Tibial artery (tissue), 4 donors: ENCODE data around the gene TNKS1BP1.

ENCODE experiments used
- DNase-seq, 2 donors: peaks; one replicate each; pipeline ENCODE4 v3.0.0-alpha.2; 2019
- H3K27ac ChIP-seq, 2 donors: fragments of 200-600 bp; sonication (generic) in 1 of 2; 1 replicate in 1 of 2; 2 replicates in 1 of 2; pipeline ENCODE4 v1.5.1; 2018 to 2019; ENCODE audit warnings: mild to moderate bottlenecking in 1 of 2
- H3K27me3 ChIP-seq, 2 donors: fragments of 200-600 bp; sonication (generic) in 1 of 2; one replicate each; pipeline versions ENCODE4 v1.5.1 to v1.6.0; 2016 to 2019
- H3K36me3 ChIP-seq, 3 donors: fragments of 200-600 bp; sonication (generic) in 2 of 3; one replicate each; pipeline ENCODE4 v1.5.1; 2016 to 2019; ENCODE audit warnings: mild to moderate bottlenecking in 2 of 3
- H3K4me1 ChIP-seq, 4 donors: fragments of 200-600 bp; sonication (generic) in 2 of 4; 1 replicate in 3 of 4; 2 replicates in 1 of 4; pipeline ENCODE4 v1.5.1; 2016 to 2019
- H3K4me3 ChIP-seq, 2 donors: fragments of 200-600 bp; sonication (generic) in 1 of 2; 1 replicate in 1 of 2; 2 replicates in 1 of 2; pipeline ENCODE4 v1.5.1; 2018 to 2019; ENCODE audit warnings: mild to moderate bottlenecking in 2 of 2
- H3K9me3 ChIP-seq, 3 donors: fragments of 200-600 bp; sonication (generic) in 1 of 3; one replicate each; pipeline ENCODE4 v1.5.1; 2016 to 2019
- intact Hi-C: fragments of 100-400 bp; cut with DNase I; formaldehyde crosslinking; loops from one replicate; pipeline ENCODE4 v1.15.0; 2023; ENCODE audit warnings: low total_unique reads
- TF ChIP-seq, protein P1 (sequence below), 2 experiments: fragments of 200-600 bp in 1 of 2; fragments of 450-650 bp in 1 of 2; IDR thresholded peaks; one replicate each; pipeline ENCODE4 v1.5.1; 2017 to 2019; ENCODE audit warnings: antibody characterized with exemption in 2 of 2, mild to moderate bottlenecking in 1 of 2, moderate library complexity in 1 of 2

Gene TNKS1BP1

DNA sequence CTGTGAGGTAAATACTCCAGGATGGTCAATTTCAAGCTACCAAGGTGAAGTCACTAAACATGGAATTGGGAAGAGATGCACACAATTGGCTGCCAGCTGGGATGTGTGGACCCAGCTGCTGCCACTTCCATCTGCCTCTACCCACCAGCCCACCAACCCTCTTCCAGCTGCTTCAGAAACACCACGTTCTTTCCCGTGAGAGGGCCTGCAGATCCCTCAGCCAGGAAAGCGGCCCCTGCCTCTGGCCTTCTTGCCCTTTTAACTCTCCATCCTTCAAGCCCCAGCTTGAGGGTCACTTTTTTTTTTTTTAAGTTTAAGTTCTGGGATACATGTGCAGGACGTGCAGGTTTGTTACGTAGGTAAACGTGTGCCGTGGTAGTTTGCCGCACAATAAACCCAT is 36.2 kb upstream of the TNKS1BP1 start:
- no peaks in the 10 kb centered on the region for H3K9me3 ChIP-seq
- TF ChIP-seq, protein P1, sequence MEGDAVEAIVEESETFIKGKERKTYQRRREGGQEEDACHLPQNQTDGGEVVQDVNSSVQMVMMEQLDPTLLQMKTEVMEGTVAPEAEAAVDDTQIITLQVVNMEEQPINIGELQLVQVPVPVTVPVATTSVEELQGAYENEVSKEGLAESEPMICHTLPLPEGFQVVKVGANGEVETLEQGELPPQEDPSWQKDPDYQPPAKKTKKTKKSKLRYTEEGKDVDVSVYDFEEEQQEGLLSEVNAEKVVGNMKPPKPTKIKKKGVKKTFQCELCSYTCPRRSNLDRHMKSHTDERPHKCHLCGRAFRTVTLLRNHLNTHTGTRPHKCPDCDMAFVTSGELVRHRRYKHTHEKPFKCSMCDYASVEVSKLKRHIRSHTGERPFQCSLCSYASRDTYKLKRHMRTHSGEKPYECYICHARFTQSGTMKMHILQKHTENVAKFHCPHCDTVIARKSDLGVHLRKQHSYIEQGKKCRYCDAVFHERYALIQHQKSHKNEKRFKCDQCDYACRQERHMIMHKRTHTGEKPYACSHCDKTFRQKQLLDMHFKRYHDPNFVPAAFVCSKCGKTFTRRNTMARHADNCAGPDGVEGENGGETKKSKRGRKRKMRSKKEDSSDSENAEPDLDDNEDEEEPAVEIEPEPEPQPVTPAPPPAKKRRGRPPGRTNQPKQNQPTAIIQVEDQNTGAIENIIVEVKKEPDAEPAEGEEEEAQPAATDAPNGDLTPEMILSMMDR (IDR thresholded peaks at IDR 0.05) = no peak
- intact Hi-C loops = no loop called here
- H3K27ac ChIP-seq = no peak overlapping the region
- no peaks in the 10 kb centered on the region for H3K36me3 ChIP-seq
- H3K4me1 ChIP-seq = peaks cover 0 to 7% (median 0%) of the 10 kb centered on the region in 4 donors
- no peak for DNase-seq
- H3K27me3 ChIP-seq = no peaks in the 10 kb centered on the region
- no peak overlapping the region for H3K4me3 ChIP-seq

GRCh38 chr11:57359896-57360690 is 35.3 kb upstream of the TNKS1BP1 start:
- Histone ChIP-seq H3K4me3 (no peak overlapping the region), H3K4me1 (peaks cover 0 to 7% (median 0%) of the 10 kb centered on the region in 4 donors), H3K36me3 (no peaks in the 10 kb centered on the region), H3K27ac (no peak overlapping the region), H3K27me3 (no peaks in the 10 kb centered on the region), H3K9me3 (no peaks in the 10 kb centered on the region)
- no peak for DNase-seq
- intact Hi-C loops = loop anchor here (10.0 kb wide), 1 partner anchor 515 kb away; no protein-coding TSS in a partner anchor
- TF ChIP-seq, protein P1 (IDR thresholded peaks at IDR 0.05) = no peak

- peaks cover 0 to 7% (median 0%) of the 10 kb centered on the region in 4 donors for H3K4me1 ChIP-seq
- H3K9me3 ChIP-seq = no peaks in the 10 kb centered on the region
- DNase-seq = no peak
- no peak overlapping the region for H3K27ac ChIP-seq
- no peaks in the 10 kb centered on the region for H3K36me3 ChIP-seq
- no peak overlapping the region for H3K4me3 ChIP-seq
- TF ChIP-seq, protein P1 (IDR thresholded peaks at IDR 0.05) = no peak
- intact Hi-C loops = loop anchor here (10.0 kb wide), 1 partner anchor 515 kb away; no protein-coding TSS in a partner anchor
- H3K27me3 ChIP-seq = no peaks in the 10 kb centered on the region
Observed at GRCh38 chr11:57359396-57359795, 34.6 kb upstream of the TNKS1BP1 start.

GRCh38 chr11:57358991-57359390 is 34.2 kb upstream of the TNKS1BP1 start:
- TF ChIP-seq, protein P1 (IDR thresholded peaks at IDR 0.05) = no peak
- H3K27ac ChIP-seq = no peak overlapping the region
- H3K4me3 ChIP-seq = no peak overlapping the region
- no peak for DNase-seq
- H3K4me1 ChIP-seq = peaks cover 0 to 7% (median 0%) of the 10 kb centered on the region in 4 donors
- no peaks in the 10 kb centered on the region for H3K36me3 ChIP-seq
- H3K27me3 ChIP-seq = no peaks in the 10 kb centered on the region
- no peaks in the 10 kb centered on the region for H3K9me3 ChIP-seq
- intact Hi-C loops = loop anchor here (10.0 kb wide), 1 partner anchor 514 kb away; no protein-coding TSS in a partner anchor

GRCh38 chr11:57358543-57358961 is 33.8 kb upstream of the TNKS1BP1 start:
- H3K27ac ChIP-seq = no peak overlapping the region
- intact Hi-C loops = loop anchor here (10.0 kb wide), 1 partner anchor 514 kb away; no protein-coding TSS in a partner anchor

More at GRCh38 chr11:57358543-57358961, 33.8 kb upstream of the TNKS1BP1 start:
- DNase-seq = no peak
- H3K27me3 ChIP-seq = no peaks in the 10 kb centered on the region
- H3K4me3 ChIP-seq = no peak overlapping the region
- TF ChIP-seq, protein P1 (IDR thresholded peaks at IDR 0.05) = no peak
- H3K36me3 ChIP-seq = no peaks in the 10 kb centered on the region
- H3K4me1 ChIP-seq = peaks cover 0 to 7% (median 0%) of the 10 kb centered on the region in 4 donors
- H3K9me3 ChIP-seq = no peaks in the 10 kb centered on the region
